Stimulated activated CD4-positive, alpha-beta T cell treated with anti-CD3 and anti-CD28 coated beads, Interleukin-4, amount 100 ng/mL, for 4 hours (primary cell): ENCODE measurements around the gene TCTN1.
"Not testable (repeated sequence)": the region's sequence is repeated elsewhere in the genome, so short reads cannot be mapped to it uniquely, and the experiment has no call there.

Experiments
- DNase-seq, 2 experiments: peaks; one replicate each; pipeline ENCODE4 v3.0.0-alpha.2; 2020

The TCTN1 gene

GRCh38 chr12:110613771-110614684 is at the start of gene TCTN1:
Gene TCTN1 (plus strand): TSS chr12:110614129. CDS start chr12:110614183, 54 bp downstream.
- peak; percentile 96 for DNase-seq

- DNase-seq, result no peak
These were observed 49.4 kb upstream of the TCTN1 start for GRCh38 chr12:110564471-110564991.

- no peak for DNase-seq
These were observed 47.7 kb upstream of the TCTN1 start for GRCh38 chr12:110565894-110566871.

- no peak for DNase-seq
These were observed 46.9 kb upstream of the TCTN1 start for GRCh38 chr12:110566993-110567392.

DNA sequence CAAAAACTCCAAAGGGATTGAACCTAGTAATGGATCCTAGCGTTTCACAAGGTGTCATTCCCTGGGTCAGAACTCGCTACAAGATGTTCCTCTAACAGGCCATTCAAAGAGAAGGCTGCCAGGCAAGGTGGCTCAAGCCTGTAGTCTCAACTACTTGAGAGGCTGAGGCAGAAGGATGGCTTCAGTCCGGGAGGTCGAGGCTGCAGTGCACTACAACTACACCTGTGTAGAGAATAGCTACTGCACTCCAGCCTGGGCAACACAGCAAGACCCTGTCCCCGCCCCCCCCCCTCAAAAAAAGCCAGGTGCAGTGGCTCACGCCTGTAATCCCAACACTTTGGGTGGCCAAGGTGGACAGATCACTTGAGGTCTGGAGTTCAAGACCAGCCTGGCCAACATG is 45.2 kb upstream of the TCTN1 start:
- DNase-seq, result no peak

GRCh38 chr12:110569838-110570237 is 44.1 kb upstream of the TCTN1 start:
- DNase-seq, result not testable (repeated sequence)

DNA sequence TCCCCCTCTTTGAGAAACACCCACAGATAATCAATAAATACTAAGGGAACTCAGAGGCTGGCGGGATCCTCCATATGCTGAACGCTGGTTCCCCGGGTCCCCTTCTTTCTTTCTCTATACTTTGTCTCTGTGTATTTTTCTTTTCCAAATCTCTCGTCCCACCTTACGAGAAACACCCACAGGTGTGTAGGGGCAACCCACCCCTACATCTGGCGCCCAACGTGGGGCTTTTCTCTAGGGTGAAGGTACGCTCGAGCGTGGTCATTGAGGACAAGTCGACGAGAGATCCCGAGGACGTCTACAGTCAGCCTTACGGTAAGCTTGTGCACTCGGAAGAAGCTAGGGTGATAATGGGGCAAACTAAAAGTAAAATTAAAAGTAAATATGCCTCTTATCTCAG is 43.1 kb upstream of the TCTN1 start:
- DNase-seq, result not testable (repeated sequence)

DNA sequence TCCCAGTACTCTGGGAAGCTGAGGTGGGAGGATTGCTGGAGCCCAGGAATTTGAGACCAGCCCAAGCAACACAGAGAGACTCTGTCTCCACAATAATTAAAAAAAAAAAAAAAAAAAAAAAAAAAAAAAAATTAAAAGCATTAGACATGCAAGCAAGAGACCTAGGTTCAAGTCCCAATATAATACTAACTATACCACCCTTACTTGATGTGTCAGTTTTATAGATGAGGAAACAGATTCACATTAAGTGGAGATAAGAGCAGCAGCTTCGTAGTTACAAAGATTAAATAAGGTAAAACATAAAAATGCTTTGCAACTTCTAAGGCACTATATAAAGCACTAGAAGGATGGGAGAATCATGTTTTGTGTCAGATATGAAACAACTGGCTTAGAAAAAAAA is 39.9 kb upstream of the TCTN1 start:
- no peak for DNase-seq

GRCh38 chr12:110574717-110575230 is 39.2 kb upstream of the TCTN1 start:
- not testable (repeated sequence) for DNase-seq

DNA sequence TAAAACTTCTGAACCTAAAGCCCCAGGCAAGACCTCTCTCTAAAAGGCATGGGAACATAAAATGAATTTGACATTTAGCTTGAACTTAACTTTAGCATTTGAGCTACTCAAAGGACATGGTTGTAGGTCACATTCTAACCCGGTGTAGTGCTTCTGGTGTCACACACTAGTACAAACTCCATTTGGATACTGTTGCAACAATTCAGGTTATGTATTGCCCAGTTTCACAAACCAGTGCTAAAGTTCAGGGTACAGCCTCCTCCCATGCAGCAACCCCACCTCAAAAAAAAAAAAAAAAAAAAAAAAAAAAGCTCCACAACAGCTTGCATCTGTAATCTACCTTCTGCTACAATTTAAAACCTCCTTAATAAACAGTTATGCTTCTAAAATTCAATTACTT is 38.6 kb upstream of the TCTN1 start:
- no peak for DNase-seq

DNA sequence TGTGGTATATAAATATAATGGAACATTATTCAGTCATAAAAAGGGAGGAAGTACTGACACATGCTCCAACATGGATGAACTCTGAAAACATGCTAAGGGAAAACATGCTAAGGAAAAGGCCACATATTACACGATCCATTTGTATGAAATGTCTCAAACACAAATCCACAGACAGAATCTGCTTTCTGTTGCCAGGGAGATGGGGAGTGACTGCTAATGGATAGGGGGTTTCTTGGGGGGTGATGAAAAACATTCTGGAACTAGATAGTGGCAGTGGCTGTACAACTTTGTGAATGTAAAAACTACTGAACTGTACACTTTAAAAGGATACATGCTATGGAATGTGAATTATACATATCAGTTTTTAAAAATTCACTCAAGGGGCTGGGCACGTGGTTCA is 37.4 kb upstream of the TCTN1 start:
- no peak for DNase-seq

DNA sequence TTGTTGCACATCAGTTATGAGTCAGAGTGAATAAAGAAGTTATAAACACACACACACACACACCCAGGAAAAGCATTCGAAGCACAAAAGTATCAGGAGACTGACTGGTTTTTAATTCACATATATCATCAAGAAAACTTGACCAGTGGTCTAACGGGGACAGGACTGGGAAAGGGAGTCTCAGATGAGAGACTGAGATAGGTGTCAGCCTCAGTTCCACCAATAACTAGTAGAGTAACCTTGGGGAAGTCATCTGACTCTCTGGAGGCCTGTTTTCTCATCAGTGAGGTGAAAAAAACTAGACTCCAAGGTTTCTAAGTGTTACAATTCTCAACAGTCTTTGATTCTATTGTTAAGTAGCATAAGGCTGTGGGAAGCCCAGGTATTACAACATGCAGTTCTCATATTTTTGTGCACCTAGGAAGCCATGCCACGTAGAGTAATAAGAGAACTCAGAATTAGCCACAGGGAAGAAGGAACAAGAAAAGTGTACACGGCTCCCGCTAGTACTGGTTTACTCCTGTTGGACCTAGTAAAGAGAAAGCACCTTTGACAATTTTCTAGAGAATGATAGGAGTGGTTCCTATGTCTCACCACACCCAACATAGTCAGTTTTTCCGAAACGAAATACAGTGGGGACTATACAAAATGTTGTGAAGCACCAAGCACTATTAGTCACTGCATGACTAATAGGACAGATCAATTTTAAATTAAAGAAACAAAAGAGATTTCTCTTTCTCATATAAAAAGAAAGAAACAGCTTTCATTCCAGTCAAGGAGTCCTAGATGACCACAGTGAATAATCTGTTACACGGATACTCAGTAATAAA is 35.9 kb upstream of the TCTN1 start:
- peak in 1 of 2 experiments; percentile 43 for DNase-seq

- DNase-seq, result peak in 1 of 2 experiments; percentile 42
These were observed 35.0 kb upstream of the TCTN1 start for GRCh38 chr12:110578694-110579534.

DNA sequence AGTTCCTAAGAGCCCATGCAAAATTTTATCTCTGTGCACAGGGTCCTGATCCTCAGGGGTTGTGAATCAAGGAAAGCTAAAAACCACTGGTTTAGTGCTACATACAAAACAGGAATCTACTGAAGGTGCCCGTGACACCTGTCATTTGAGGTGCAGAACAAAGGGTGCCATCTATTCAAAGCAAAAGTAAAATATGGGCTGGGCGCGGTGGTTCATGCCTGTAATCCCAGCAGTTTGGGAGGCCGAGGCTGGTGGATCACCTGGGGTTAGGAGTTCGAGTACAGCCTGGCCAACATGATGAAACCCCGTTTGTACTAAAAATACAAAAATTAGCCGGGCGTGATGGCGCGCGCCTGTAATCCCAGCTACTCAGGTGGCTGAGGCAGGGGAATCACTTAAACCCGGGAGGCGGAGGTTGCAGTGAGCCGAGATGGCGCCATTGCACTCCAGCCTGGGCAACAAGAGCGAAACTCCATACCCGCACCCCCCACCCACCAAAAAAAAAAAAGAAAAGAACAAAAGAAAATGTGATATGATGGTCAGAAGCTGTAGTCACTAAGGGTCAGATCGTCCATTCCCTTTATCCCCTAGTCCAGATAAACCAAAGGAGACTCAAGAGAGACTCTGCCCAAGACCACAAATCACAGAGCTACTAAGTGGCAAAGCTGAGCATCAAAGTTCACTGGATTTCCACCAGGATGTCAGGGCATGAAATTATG is 34.2 kb upstream of the TCTN1 start:
- no peak for DNase-seq

- no peak for DNase-seq
These were observed 32.0 kb upstream of the TCTN1 start for GRCh38 chr12:110581931-110582275.

- DNase-seq, result peak; percentile 77 to 85
These were observed 31.4 kb upstream of the TCTN1 start for GRCh38 chr12:110582276-110583136.

GRCh38 chr12:110583137-110584059 is 30.5 kb upstream of the TCTN1 start, which contains the start of gene PPTC7:
Gene PPTC7 (minus strand): TSS chr12:110583318. CDS start chr12:110583031, 287 bp downstream.
- peak; percentile 96 to 97 for DNase-seq

DNA sequence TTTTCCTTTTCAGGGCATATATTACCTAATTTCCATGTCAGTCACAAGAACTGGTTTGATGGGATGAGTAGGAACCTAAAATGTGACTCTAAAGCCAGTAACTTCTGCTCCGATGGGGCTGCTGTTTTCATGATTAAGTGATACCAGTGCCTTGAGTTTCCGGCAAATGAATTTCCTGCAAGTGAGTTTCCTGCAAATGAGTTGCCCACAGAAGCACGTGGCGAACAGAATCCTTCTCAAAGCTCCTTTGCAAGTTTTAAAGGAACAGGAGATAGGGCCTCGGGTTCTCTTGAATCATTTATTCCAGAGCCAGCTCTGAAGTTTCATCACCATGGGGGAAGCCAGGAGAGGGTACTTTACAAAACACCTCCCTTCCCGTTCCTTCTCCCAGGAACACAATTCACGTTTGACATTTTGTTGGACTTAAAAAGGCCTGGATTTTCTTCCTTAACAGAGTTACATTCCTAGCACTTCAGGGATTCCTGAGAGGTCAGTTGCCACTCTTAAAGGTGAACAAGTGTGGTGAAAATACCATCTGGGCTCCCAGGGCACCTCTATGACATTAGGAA is 28.6 kb upstream of the TCTN1 start:
- DNase-seq, result peak; percentile 18 to 60
